Epithelial cell of esophagus (primary cell): Measurements from ENCODE around the gene NUP50.

Experiments
- DNase-seq: peaks from one replicate; pipeline ENCODE4 v3.0.0; 2010; ENCODE audit warnings: low read depth
- H3K4me3 ChIP-seq: 2 replicates; pipeline ENCODE4 v1.5.1; 2011; ENCODE audit warnings: mild to moderate bottlenecking, low read length, control low read depth
- TF ChIP-seq, protein P1 (sequence below): IDR thresholded peaks from 2 replicates; pipeline ENCODE4 v1.5.1; 2011; ENCODE audit warnings: low read depth, mild to moderate bottlenecking, low read length, control low read depth, inconsistent platforms; ENCODE audit not compliant: insufficient read depth; ENCODE audit errors: missing control alignments

Gene NUP50

GRCh38 chr22:45144916-45145315 lies 18.8 kb upstream of the NUP50 start:
- TF ChIP-seq, protein P1, sequence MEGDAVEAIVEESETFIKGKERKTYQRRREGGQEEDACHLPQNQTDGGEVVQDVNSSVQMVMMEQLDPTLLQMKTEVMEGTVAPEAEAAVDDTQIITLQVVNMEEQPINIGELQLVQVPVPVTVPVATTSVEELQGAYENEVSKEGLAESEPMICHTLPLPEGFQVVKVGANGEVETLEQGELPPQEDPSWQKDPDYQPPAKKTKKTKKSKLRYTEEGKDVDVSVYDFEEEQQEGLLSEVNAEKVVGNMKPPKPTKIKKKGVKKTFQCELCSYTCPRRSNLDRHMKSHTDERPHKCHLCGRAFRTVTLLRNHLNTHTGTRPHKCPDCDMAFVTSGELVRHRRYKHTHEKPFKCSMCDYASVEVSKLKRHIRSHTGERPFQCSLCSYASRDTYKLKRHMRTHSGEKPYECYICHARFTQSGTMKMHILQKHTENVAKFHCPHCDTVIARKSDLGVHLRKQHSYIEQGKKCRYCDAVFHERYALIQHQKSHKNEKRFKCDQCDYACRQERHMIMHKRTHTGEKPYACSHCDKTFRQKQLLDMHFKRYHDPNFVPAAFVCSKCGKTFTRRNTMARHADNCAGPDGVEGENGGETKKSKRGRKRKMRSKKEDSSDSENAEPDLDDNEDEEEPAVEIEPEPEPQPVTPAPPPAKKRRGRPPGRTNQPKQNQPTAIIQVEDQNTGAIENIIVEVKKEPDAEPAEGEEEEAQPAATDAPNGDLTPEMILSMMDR, result no peak
- no peak overlapping the region for H3K4me3 ChIP-seq
- no peak for DNase-seq

DNA sequence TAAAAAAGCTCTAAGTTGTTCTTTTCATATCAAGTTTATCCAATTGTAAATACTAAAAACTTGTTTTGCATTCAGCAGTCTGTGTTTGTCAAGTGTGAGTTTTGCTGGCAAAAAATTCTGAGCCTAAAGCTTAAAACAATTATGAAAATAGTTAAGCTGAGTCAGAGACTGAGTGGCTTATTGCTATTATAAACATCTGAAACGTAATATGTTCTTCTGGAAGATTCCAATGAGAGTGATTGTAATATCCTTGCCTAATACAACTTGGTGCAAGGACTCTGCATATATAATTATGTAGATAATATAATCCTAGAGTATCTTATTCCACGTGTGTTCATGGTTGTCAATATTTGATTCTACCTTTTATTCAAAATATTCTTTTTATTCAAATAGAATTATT lies 14.1 kb upstream of the NUP50 start:
- DNase-seq, result no peak
- TF ChIP-seq, protein P1, result no peak
- H3K4me3 ChIP-seq, result no peak overlapping the region

GRCh38 chr22:45150139-45150538 lies 13.6 kb upstream of the NUP50 start:
- H3K4me3 ChIP-seq, result no peak overlapping the region
- TF ChIP-seq, protein P1, result no peak
- no peak for DNase-seq

GRCh38 chr22:45151503-45151902 lies 12.2 kb upstream of the NUP50 start:
- TF ChIP-seq, protein P1, result no peak
- DNase-seq, result no peak
- H3K4me3 ChIP-seq, result no peak overlapping the region

GRCh38 chr22:45154383-45154782 lies 9.3 kb upstream of the NUP50 start:
- no peak overlapping the region for H3K4me3 ChIP-seq
- DNase-seq, result peak; percentile 58
- TF ChIP-seq, protein P1, result no peak

- TF ChIP-seq, protein P1, result no peak
- H3K4me3 ChIP-seq, result no peak overlapping the region
- peak; percentile 45 for DNase-seq
Observed at GRCh38 chr22:45155050-45155840, 8.5 kb upstream of the NUP50 start.

- DNase-seq, result no peak
- TF ChIP-seq, protein P1, result no peak
- no peak overlapping the region for H3K4me3 ChIP-seq
Observed at GRCh38 chr22:45157907-45158306, 5.8 kb upstream of the NUP50 start.
